Choroid plexus epithelial cell (primary cell): ENCODE data around the gene SMPD3.

Experiments
- DNase-seq: peaks from one replicate; pipeline ENCODE4 v3.0.0-alpha.2; 2010; ENCODE audit warnings: low read depth
- H3K4me3 ChIP-seq: 2 replicates; pipeline ENCODE4 v1.5.1; 2011; ENCODE audit warnings: low read depth, mild to moderate bottlenecking, control low read depth, low read length, moderate library complexity
- CTCF ChIP-seq: conservative IDR thresholded peaks from 2 replicates; pipeline ENCODE4 v1.5.1; 2011; ENCODE audit warnings: low read depth, mild to moderate bottlenecking, control low read depth, inconsistent platforms, low read length, moderate library complexity

Gene SMPD3

GRCh38 chr16:68480084-68480995, 32.0 kb upstream of the SMPD3 start:
- TF ChIP-seq CTCF, result no peak
- H3K4me3 ChIP-seq, result no peak overlapping the region
- no peak for DNase-seq

GRCh38 chr16:68479271-68479670, 31.0 kb upstream of the SMPD3 start:
- no peak for TF ChIP-seq CTCF

GRCh38 chr16:68478526-68479250, 30.4 kb upstream of the SMPD3 start:
- H3K4me3 ChIP-seq, result no peak overlapping the region

More at GRCh38 chr16:68479271-68479670, 31.0 kb upstream of the SMPD3 start:
- no peak overlapping the region for H3K4me3 ChIP-seq
- no peak for DNase-seq

GRCh38 chr16:68475071-68475470, 26.8 kb upstream of the SMPD3 start:
- H3K4me3 ChIP-seq, result no peak overlapping the region

More at GRCh38 chr16:68478526-68479250, 30.4 kb upstream of the SMPD3 start:
- DNase-seq, result no peak
- TF ChIP-seq CTCF, result no peak

GRCh38 chr16:68473358-68474070, 25.2 kb upstream of the SMPD3 start:
- TF ChIP-seq CTCF, result no peak
- no peak for DNase-seq
- H3K4me3 ChIP-seq, result no peak overlapping the region

More at GRCh38 chr16:68475071-68475470, 26.8 kb upstream of the SMPD3 start:
- DNase-seq, result no peak
- TF ChIP-seq CTCF, result no peak

- no peak for DNase-seq
- no peak for TF ChIP-seq CTCF
- H3K4me3 ChIP-seq, result no peak overlapping the region
Observed at GRCh38 chr16:68472581-68472980, 24.3 kb upstream of the SMPD3 start.
